Effector memory CD8-positive, alpha-beta T cell (primary cell): ENCODE results near the gene BHLHE40.

Experiments
- ATAC-seq: fragments of 150-1000 bp; cut with Tn5 transposase; replicated peaks from 2 replicates; pipeline ENCODE4 v1.10.0; 2021; ENCODE audit warnings: mild to moderate bottlenecking, moderate library complexity
- DNase-seq, 3 experiments: peaks; one replicate each; pipeline ENCODE4 v3.0.0; 2021
- H3K27ac Mint-ChIP-seq, 2 donors: one replicate each; pipeline ENCODE4 v1.8.0; 2022; ENCODE audit warnings: mild to moderate bottlenecking in 2 of 2, mixed read lengths in 2 of 2, moderate library complexity in 2 of 2
- H3K27me3 Mint-ChIP-seq, 2 donors: one replicate each; pipeline ENCODE4 v1.8.0; 2022; ENCODE audit warnings: mixed read lengths in 2 of 2
- H3K36me3 Mint-ChIP-seq: one replicate; pipeline ENCODE4 v1.8.0; 2022; ENCODE audit warnings: mild to moderate bottlenecking, moderate library complexity, mixed read lengths; ENCODE audit not compliant: insufficient read depth
- H3K4me1 Mint-ChIP-seq, 2 donors: one replicate each; pipeline ENCODE4 v1.8.0; 2022; ENCODE audit warnings: low read depth in 2 of 2, mixed read lengths in 2 of 2
- H3K4me3 Mint-ChIP-seq, 2 donors: one replicate each; pipeline ENCODE4 v1.8.0; 2022; ENCODE audit warnings: mild to moderate bottlenecking in 2 of 2, mixed read lengths in 2 of 2, moderate library complexity in 2 of 2
- H3K9me3 Mint-ChIP-seq, 2 donors: one replicate each; pipeline ENCODE4 v1.8.0; 2022; ENCODE audit warnings: mixed read lengths in 2 of 2

BHLHE40 gene

GRCh38 chr3:4992118-4992517, 12.9 kb downstream of the BHLHE40 start:
- no peak for DNase-seq
- peaks cover 3% of the 10 kb centered on the region for H3K36me3 Mint-ChIP-seq
- H3K4me1 Mint-ChIP-seq = peaks cover 8 to 10% of the 10 kb centered on the region in 2 donors
- no peak for ATAC-seq
- H3K27ac Mint-ChIP-seq = no peak overlapping the region
- no peak overlapping the region for H3K4me3 Mint-ChIP-seq
- no peaks in the 10 kb centered on the region for H3K9me3 Mint-ChIP-seq
- H3K27me3 Mint-ChIP-seq = no peaks in the 10 kb centered on the region

GRCh38 chr3:4993276-4994143, 14.3 kb downstream of the BHLHE40 start:
- ATAC-seq (no peak), DNase-seq (no peak)
- H3K4me1 Mint-ChIP-seq = peaks cover 5 to 8% of the 10 kb centered on the region in 2 donors
- no peak overlapping the region for H3K27ac Mint-ChIP-seq
- no peaks in the 10 kb centered on the region for H3K9me3 Mint-ChIP-seq
- no peaks in the 10 kb centered on the region for H3K27me3 Mint-ChIP-seq
- H3K4me3 Mint-ChIP-seq = no peak overlapping the region
- H3K36me3 Mint-ChIP-seq = no peaks in the 10 kb centered on the region

- Mint-ChIP-seq H3K27me3 (no peaks in the 10 kb centered on the region), H3K36me3 (no peaks in the 10 kb centered on the region), H3K4me1 (peaks cover 2 to 4% of the 10 kb centered on the region in 2 donors), H3K4me3 (no peak overlapping the region), H3K27ac (no peak overlapping the region), H3K9me3 (no peaks in the 10 kb centered on the region)
- ATAC-seq = no peak
- no peak for DNase-seq
These were observed 15.0 kb downstream of the BHLHE40 start for GRCh38 chr3:4994144-4994730.

- Mint-ChIP-seq H3K9me3 (no peaks in the 10 kb centered on the region), H3K4me3 (no peak overlapping the region), H3K36me3 (no peaks in the 10 kb centered on the region), H3K27me3 (no peaks in the 10 kb centered on the region), H3K4me1 (peaks cover 3 to 5% of the 10 kb centered on the region in 2 donors), H3K27ac (no peak overlapping the region)
- ATAC-seq = no peak
- DNase-seq = no peak
These were observed 15.7 kb downstream of the BHLHE40 start for GRCh38 chr3:4994823-4995499.

- no peaks in the 10 kb centered on the region for H3K36me3 Mint-ChIP-seq
- no peak overlapping the region for H3K27ac Mint-ChIP-seq
- no peak for ATAC-seq
These were observed 16.3 kb downstream of the BHLHE40 start for GRCh38 chr3:4995500-4996053.

GRCh38 chr3:4996223-4996765, 17.1 kb downstream of the BHLHE40 start:
- Mint-ChIP-seq H3K27me3 (no peaks in the 10 kb centered on the region), H3K27ac (peak overlapping the region in 1 of 2 donors; percentile 57)
- no peak for DNase-seq

More at GRCh38 chr3:4995500-4996053, 16.3 kb downstream of the BHLHE40 start:
- Mint-ChIP-seq H3K4me1 (peaks cover 3 to 6% of the 10 kb centered on the region in 2 donors), H3K4me3 (no peak overlapping the region), H3K9me3 (no peaks in the 10 kb centered on the region), H3K27me3 (no peaks in the 10 kb centered on the region)
- DNase-seq = no peak

GRCh38 chr3:4996771-4997291, 17.6 kb downstream of the BHLHE40 start:
- Mint-ChIP-seq H3K4me3 (no peak overlapping the region), H3K36me3 (no peaks in the 10 kb centered on the region), H3K4me1 (peaks cover 5 to 11% of the 10 kb centered on the region in 2 donors), H3K27ac (peak overlapping the region in 1 of 2 donors; percentile 57), H3K9me3 (no peaks in the 10 kb centered on the region), H3K27me3 (no peaks in the 10 kb centered on the region)
- ATAC-seq (peak; percentile 58), DNase-seq (no peak)

More at GRCh38 chr3:4996223-4996765, 17.1 kb downstream of the BHLHE40 start:
- Mint-ChIP-seq H3K9me3 (no peaks in the 10 kb centered on the region), H3K4me1 (peaks cover 3 to 10% of the 10 kb centered on the region in 2 donors), H3K4me3 (no peak overlapping the region), H3K36me3 (no peaks in the 10 kb centered on the region)
- ATAC-seq = no peak

GRCh38 chr3:4997946-4998345, 18.7 kb downstream of the BHLHE40 start:
- Mint-ChIP-seq H3K27me3 (no peaks in the 10 kb centered on the region), H3K27ac (no peak overlapping the region), H3K36me3 (peaks cover 9% of the 10 kb centered on the region), H3K4me3 (no peak overlapping the region), H3K4me1 (peaks cover 15 to 18% of the 10 kb centered on the region in 2 donors), H3K9me3 (no peaks in the 10 kb centered on the region)
- ATAC-seq (no peak), DNase-seq (no peak)

GRCh38 chr3:4999531-5000184, 20.4 kb downstream of the BHLHE40 start:
- DNase-seq = no peak
- Mint-ChIP-seq H3K27me3 (no peaks in the 10 kb centered on the region), H3K36me3 (peaks cover 9% of the 10 kb centered on the region), H3K27ac (peak overlapping the region; percentile 29 to 42), H3K9me3 (no peaks in the 10 kb centered on the region), H3K4me3 (no peak overlapping the region), H3K4me1 (peaks cover 15 to 20% of the 10 kb centered on the region in 2 donors)
- ATAC-seq = no peak

GRCh38 chr3:5001135-5001534, 21.9 kb downstream of the BHLHE40 start:
- DNase-seq = no peak
- no peak for ATAC-seq
- Mint-ChIP-seq H3K27me3 (no peaks in the 10 kb centered on the region), H3K4me3 (no peak overlapping the region), H3K9me3 (no peaks in the 10 kb centered on the region), H3K4me1 (peaks cover 15 to 26% of the 10 kb centered on the region in 2 donors), H3K27ac (peak overlapping the region; percentile 90 to 95), H3K36me3 (peaks cover 13% of the 10 kb centered on the region)

- Mint-ChIP-seq H3K4me1 (peaks cover 18 to 28% of the 10 kb centered on the region in 2 donors), H3K36me3 (peaks cover 16% of the 10 kb centered on the region)
These were observed 22.6 kb downstream of the BHLHE40 start for GRCh38 chr3:5001805-5002173.

GRCh38 chr3:5002174-5002870, 23.1 kb downstream of the BHLHE40 start:
- Mint-ChIP-seq H3K27me3 (no peaks in the 10 kb centered on the region), H3K36me3 (peaks cover 18% of the 10 kb centered on the region), H3K27ac (peak overlapping the region; percentile 90 to 95), H3K4me3 (peak overlapping the region; percentile 45 to 53), H3K9me3 (no peaks in the 10 kb centered on the region), H3K4me1 (peaks cover 23 to 33% of the 10 kb centered on the region in 2 donors)
- DNase-seq (peak; percentile 60 to 72 (median 67)), ATAC-seq (peak; percentile 72)

More at GRCh38 chr3:5001805-5002173, 22.6 kb downstream of the BHLHE40 start:
- DNase-seq (no peak), ATAC-seq (no peak)
- Mint-ChIP-seq H3K27me3 (no peaks in the 10 kb centered on the region), H3K4me3 (peak overlapping the region; percentile 45 to 53), H3K27ac (peak overlapping the region; percentile 90 to 95), H3K9me3 (no peaks in the 10 kb centered on the region)
